ENCODE measurements around the gene SNIP1.

Gene SNIP1

GRCh38 chr1:37574834-37575480, 20.9 kb upstream of the SNIP1 start:
- no peaks in the 10 kb centered on the region; the same call in 1 of the 2 replicates for H4K20me1 ChIP-seq (ENCODE audit: insufficient read depth, low read length)
- H3K36me3 ChIP-seq (ENCODE audit: insufficient read depth, low read length), result peaks cover 89% of the 10 kb centered on the region
- no peaks in the 10 kb centered on the region for H3K9me3 ChIP-seq (ENCODE audit: insufficient read depth, low read length, severe bottlenecking)
- no peak overlapping the region for H3K9ac ChIP-seq (ENCODE audit: low read depth, low read length)
- no peaks in the 10 kb centered on the region for H3K27me3 ChIP-seq (ENCODE audit: insufficient read depth, low read length, poor library complexity)
- ATAC-seq (ENCODE audit: insufficient read depth, low read depth) (no peak), DNase-seq (no peak)
- no peak overlapping the region for H3K27ac ChIP-seq (ENCODE audit: low read length)
- no peaks in the 10 kb centered on the region for H3K79me2 ChIP-seq (ENCODE audit: insufficient read depth, low read length)
- TF ChIP-seq CTCF (IDR thresholded peaks at IDR 0.05; ENCODE audit: borderline replicate concordance, extremely low read depth, low read length, poor library complexity, severe bottlenecking), result no peak
- TF ChIP-seq EZH2 (IDR thresholded peaks at IDR 0.05; ENCODE audit: borderline replicate concordance, low read depth, low read length, severe bottlenecking), result no peak
- H3K4me2 ChIP-seq (ENCODE audit: insufficient read depth, low read length), result no peak overlapping the region
- H3K4me1 ChIP-seq (ENCODE audit: insufficient read depth, low read length), result no peaks in the 10 kb centered on the region
- no peak overlapping the region for H3K4me3 ChIP-seq (ENCODE audit: low read depth in 1 of 2, low read length in 2 of 2)
- H2AFZ ChIP-seq (ENCODE audit: low read depth, low read length), result no peak overlapping the region

- H3K9ac ChIP-seq (ENCODE audit: low read depth, low read length), result no peak overlapping the region
These were observed 16.6 kb upstream of the SNIP1 start for GRCh38 chr1:37570528-37571334.

GRCh38 chr1:37567023-37567422, 12.9 kb upstream of the SNIP1 start:
- H3K27me3 ChIP-seq (ENCODE audit: insufficient read depth, low read length, poor library complexity), result no peaks in the 10 kb centered on the region
- H3K36me3 ChIP-seq (ENCODE audit: insufficient read depth, low read length), result peaks cover 72% of the 10 kb centered on the region
- no peaks in the 10 kb centered on the region for H3K4me1 ChIP-seq (ENCODE audit: insufficient read depth, low read length)
- no peak for ATAC-seq (ENCODE audit: insufficient read depth, low read depth)
- no peak overlapping the region for H3K9ac ChIP-seq (ENCODE audit: low read depth, low read length)
- no peak for TF ChIP-seq CTCF (IDR thresholded peaks at IDR 0.05; ENCODE audit: borderline replicate concordance, extremely low read depth, low read length, poor library complexity, severe bottlenecking)
- TF ChIP-seq EZH2 (IDR thresholded peaks at IDR 0.05; ENCODE audit: borderline replicate concordance, low read depth, low read length, severe bottlenecking), result no peak
- no peak overlapping the region for H3K4me2 ChIP-seq (ENCODE audit: insufficient read depth, low read length)
- no peak overlapping the region for H3K4me3 ChIP-seq (ENCODE audit: low read depth in 1 of 2, low read length in 2 of 2)
- no peak overlapping the region for H2AFZ ChIP-seq (ENCODE audit: low read depth, low read length)
- DNase-seq, result no peak
- H3K79me2 ChIP-seq (ENCODE audit: insufficient read depth, low read length), result no peaks in the 10 kb centered on the region
- H3K9me3 ChIP-seq (ENCODE audit: insufficient read depth, low read length, severe bottlenecking), result no peaks in the 10 kb centered on the region
- H3K27ac ChIP-seq (ENCODE audit: low read length), result no peak overlapping the region
- no peaks in the 10 kb centered on the region for H4K20me1 ChIP-seq (ENCODE audit: insufficient read depth, low read length)

More at GRCh38 chr1:37570528-37571334, 16.6 kb upstream of the SNIP1 start:
- Histone ChIP-seq H3K79me2 (ENCODE audit: insufficient read depth, low read length) (no peaks in the 10 kb centered on the region), H3K9me3 (ENCODE audit: insufficient read depth, low read length, severe bottlenecking) (no peaks in the 10 kb centered on the region), H4K20me1 (ENCODE audit: insufficient read depth, low read length) (no peaks in the 10 kb centered on the region; the same call in 1 of the 2 replicates), H3K4me1 (ENCODE audit: insufficient read depth, low read length) (no peaks in the 10 kb centered on the region), H3K4me2 (ENCODE audit: insufficient read depth, low read length) (no peak overlapping the region), H3K27ac (ENCODE audit: low read length) (no peak overlapping the region), H3K36me3 (ENCODE audit: insufficient read depth, low read length) (peaks cover 96% of the 10 kb centered on the region), H3K27me3 (ENCODE audit: insufficient read depth, low read length, poor library complexity) (no peaks in the 10 kb centered on the region), H3K4me3 (ENCODE audit: low read depth in 1 of 2, low read length in 2 of 2) (no peak overlapping the region), H2AFZ (ENCODE audit: low read depth, low read length) (no peak overlapping the region)
- ATAC-seq (ENCODE audit: insufficient read depth, low read depth) (no peak), DNase-seq (no peak)
- TF ChIP-seq EZH2 (IDR thresholded peaks at IDR 0.05; ENCODE audit: borderline replicate concordance, low read depth, low read length, severe bottlenecking), result no peak
- TF ChIP-seq CTCF (IDR thresholded peaks at IDR 0.05; ENCODE audit: borderline replicate concordance, extremely low read depth, low read length, poor library complexity, severe bottlenecking), result no peak
